Naive B cell (primary cell): ENCODE results near the gene METTL25. TPM values are rescaled to one million over a fixed set of nuclear protein-coding genes. Genes with fewer than 3 reads are reported as not detected.

ENCODE experiments used
- ATAC-seq, 2 donors: fragments of 150-1000 bp; cut with Tn5 transposase; 2 replicates each; pipeline ENCODE4 v1.10.0; 2021; ENCODE audit warnings: low read depth in 2 of 2, mild to moderate bottlenecking in 2 of 2, moderate library complexity in 2 of 2
- DNase-seq: peaks from one replicate; pipeline ENCODE4 v3.0.0; 2022
- H3K27ac Mint-ChIP-seq, 6 donors: one replicate each; pipeline ENCODE4 v1.8.0; 2020 to 2022; ENCODE audit warnings: mild to moderate bottlenecking in 6 of 6, mixed read lengths in 6 of 6, moderate library complexity in 5 of 6, inconsistent platforms in 2 of 6
- H3K27me3 Mint-ChIP-seq, 3 donors: one replicate each; pipeline ENCODE4 v1.8.0; 2021 to 2022; ENCODE audit warnings: mixed read lengths in 3 of 3, mild to moderate bottlenecking in 1 of 3
- H3K36me3 Mint-ChIP-seq, 2 donors: one replicate each; pipeline ENCODE4 v1.8.0; 2020 to 2022; ENCODE audit warnings: mixed read lengths in 2 of 2, inconsistent platforms in 1 of 2, mild to moderate bottlenecking in 1 of 2
- H3K4me1 Mint-ChIP-seq, 3 donors: one replicate each; pipeline ENCODE4 v1.8.0; 2020 to 2022; ENCODE audit warnings: mixed read lengths in 3 of 3, inconsistent platforms in 1 of 3, mild to moderate bottlenecking in 1 of 3, moderate library complexity in 1 of 3
- H3K4me3 Mint-ChIP-seq, 8 donors: one replicate each; pipeline ENCODE4 v1.8.0; 2020 to 2022; ENCODE audit warnings: mild to moderate bottlenecking in 8 of 8, mixed read lengths in 8 of 8, moderate library complexity in 8 of 8, inconsistent platforms in 2 of 8
- H3K9me3 Mint-ChIP-seq, 7 donors: one replicate each; pipeline ENCODE4 v1.8.0; 2020 to 2022; ENCODE audit warnings: mixed read lengths in 7 of 7, mild to moderate bottlenecking in 5 of 7, inconsistent platforms in 2 of 7, moderate library complexity in 1 of 7
- polyA plus RNA-seq, 6 donors: library from polyadenylated mRNA; unstranded; fragments of 300-500 nt; fragmentation: Illumina TruSeq; gene quantifications; one replicate each; pipeline ENCODE4 v1.2.3, GENCODE V29; 2021; ENCODE audit warnings: low read depth in 6 of 6

The METTL25 gene
- polyA plus RNA-seq, 6 donors from 2014 or later = 4.4 to 15.6 (median 14.5) TPM

GRCh38 chr12:82461393-82461792 is 103.1 kb downstream of the METTL25 start:
- Mint-ChIP-seq H3K9me3 (no peaks in the 10 kb centered on the region), H3K27me3 (no peaks in the 10 kb centered on the region), H3K4me3 (no peak overlapping the region), H3K27ac (no peak overlapping the region), H3K36me3 (peaks cover 22 to 25% of the 10 kb centered on the region in 2 donors), H3K4me1 (peaks cover 0 to 10% (median 0%) of the 10 kb centered on the region in 3 donors)
- DNase-seq = no peak
- ATAC-seq = no peak

GRCh38 chr12:82461836-82462235 is 103.5 kb downstream of the METTL25 start:
- DNase-seq (no peak), ATAC-seq (no peak)
- Mint-ChIP-seq H3K27me3 (no peaks in the 10 kb centered on the region), H3K9me3 (no peaks in the 10 kb centered on the region), H3K36me3 (peaks cover 26 to 27% of the 10 kb centered on the region in 2 donors), H3K27ac (no peak overlapping the region), H3K4me3 (no peak overlapping the region), H3K4me1 (peaks cover 0 to 10% (median 0%) of the 10 kb centered on the region in 3 donors)

- H3K27me3 Mint-ChIP-seq = no peaks in the 10 kb centered on the region
- H3K9me3 Mint-ChIP-seq = peaks cover 7 to 26% (median 16%) of the 10 kb centered on the region in 7 donors
- DNase-seq (no peak), ATAC-seq (no peak)
- H3K4me3 Mint-ChIP-seq = no peak overlapping the region
- H3K4me1 Mint-ChIP-seq = peaks cover 0 to 10% (median 0%) of the 10 kb centered on the region in 3 donors
- H3K36me3 Mint-ChIP-seq = peaks cover 56 to 63% of the 10 kb centered on the region in 2 donors
- no peak overlapping the region for H3K27ac Mint-ChIP-seq
Observed at GRCh38 chr12:82468563-82468962, 110.2 kb downstream of the METTL25 start.

- peaks cover 64 to 69% of the 10 kb centered on the region in 2 donors for H3K36me3 Mint-ChIP-seq
- ATAC-seq = no peak
- H3K4me3 Mint-ChIP-seq = no peak overlapping the region
- H3K9me3 Mint-ChIP-seq = peaks cover 7 to 26% (median 16%) of the 10 kb centered on the region in 7 donors
- H3K27ac Mint-ChIP-seq = no peak overlapping the region
- no peaks in the 10 kb centered on the region for H3K27me3 Mint-ChIP-seq
- peaks cover 0 to 3% (median 0%) of the 10 kb centered on the region in 3 donors for H3K4me1 Mint-ChIP-seq
- DNase-seq = no peak
Observed at GRCh38 chr12:82470906-82471512, 112.7 kb downstream of the METTL25 start.

GRCh38 chr12:82473111-82473754 is 114.9 kb downstream of the METTL25 start:
- no peak overlapping the region for H3K27ac Mint-ChIP-seq
- H3K9me3 Mint-ChIP-seq = peaks cover 7 to 26% (median 16%) of the 10 kb centered on the region in 7 donors
- H3K36me3 Mint-ChIP-seq = peaks cover 54 to 56% of the 10 kb centered on the region in 2 donors
- no peak for ATAC-seq
- H3K27me3 Mint-ChIP-seq = no peaks in the 10 kb centered on the region
- no peak for DNase-seq
- no peak overlapping the region for H3K4me3 Mint-ChIP-seq
- H3K4me1 Mint-ChIP-seq = no peaks in the 10 kb centered on the region

GRCh38 chr12:82474181-82474797 is 116.0 kb downstream of the METTL25 start:
- Mint-ChIP-seq H3K27me3 (no peaks in the 10 kb centered on the region), H3K9me3 (peaks cover 7 to 26% (median 12%) of the 10 kb centered on the region in 7 donors), H3K4me3 (no peak overlapping the region), H3K4me1 (no peaks in the 10 kb centered on the region), H3K27ac (no peak overlapping the region), H3K36me3 (peaks cover 43 to 51% of the 10 kb centered on the region in 2 donors)
- no peak for ATAC-seq
- DNase-seq = no peak

- no peaks in the 10 kb centered on the region for H3K4me1 Mint-ChIP-seq
- H3K27ac Mint-ChIP-seq = no peak overlapping the region
- no peaks in the 10 kb centered on the region for H3K27me3 Mint-ChIP-seq
- no peak for ATAC-seq
- peaks cover 40 to 53% of the 10 kb centered on the region in 2 donors for H3K36me3 Mint-ChIP-seq
- no peak for DNase-seq
- no peak overlapping the region for H3K4me3 Mint-ChIP-seq
- H3K9me3 Mint-ChIP-seq = peaks cover 7 to 26% (median 12%) of the 10 kb centered on the region in 7 donors
Observed at GRCh38 chr12:82474798-82475184, 116.5 kb downstream of the METTL25 start.

GRCh38 chr12:82475211-82475610 is 116.9 kb downstream of the METTL25 start:
- DNase-seq (no peak), ATAC-seq (no peak)
- Mint-ChIP-seq H3K27ac (no peak overlapping the region), H3K27me3 (no peaks in the 10 kb centered on the region), H3K36me3 (peaks cover 38 to 56% of the 10 kb centered on the region in 2 donors), H3K4me1 (no peaks in the 10 kb centered on the region), H3K4me3 (no peak overlapping the region), H3K9me3 (peaks cover 7 to 24% (median 12%) of the 10 kb centered on the region in 7 donors)

GRCh38 chr12:82476511-82476910 is 118.2 kb downstream of the METTL25 start:
- Mint-ChIP-seq H3K4me1 (no peaks in the 10 kb centered on the region), H3K36me3 (peaks cover 29 to 43% of the 10 kb centered on the region in 2 donors), H3K27me3 (no peaks in the 10 kb centered on the region), H3K27ac (no peak overlapping the region), H3K4me3 (no peak overlapping the region), H3K9me3 (peaks cover 6 to 20% (median 8%) of the 10 kb centered on the region in 7 donors)
- DNase-seq = no peak
- ATAC-seq = no peak

- Mint-ChIP-seq H3K27ac (no peak overlapping the region), H3K36me3 (peaks cover 17 to 29% of the 10 kb centered on the region in 2 donors), H3K4me3 (no peak overlapping the region), H3K27me3 (no peaks in the 10 kb centered on the region), H3K4me1 (no peaks in the 10 kb centered on the region), H3K9me3 (peaks cover 8 to 30% (median 10%) of the 10 kb centered on the region in 7 donors)
- ATAC-seq (no peak), DNase-seq (no peak)
Observed at GRCh38 chr12:82479511-82479910, 121.2 kb downstream of the METTL25 start.

- no peaks in the 10 kb centered on the region for H3K4me1 Mint-ChIP-seq
- H3K27me3 Mint-ChIP-seq = no peaks in the 10 kb centered on the region
- no peak overlapping the region for H3K27ac Mint-ChIP-seq
- ATAC-seq = no peak
- no peak for DNase-seq
- no peak overlapping the region for H3K4me3 Mint-ChIP-seq
- peaks cover 9 to 39% (median 17%) of the 10 kb centered on the region in 7 donors for H3K9me3 Mint-ChIP-seq
- H3K36me3 Mint-ChIP-seq = peaks cover 8 to 20% of the 10 kb centered on the region in 2 donors
Observed at GRCh38 chr12:82480606-82481005, 122.3 kb downstream of the METTL25 start.

- Mint-ChIP-seq H3K27me3 (no peaks in the 10 kb centered on the region), H3K4me3 (peak overlapping the region in 1 of 8 donors; percentile 15), H3K36me3 (peaks cover 8 to 20% of the 10 kb centered on the region in 2 donors), H3K27ac (no peak overlapping the region), H3K4me1 (no peaks in the 10 kb centered on the region), H3K9me3 (peaks cover 9 to 52% (median 21%) of the 10 kb centered on the region in 7 donors)
- no peak for ATAC-seq
- DNase-seq = no peak
Observed at GRCh38 chr12:82481954-82482353, 123.6 kb downstream of the METTL25 start.

GRCh38 chr12:82486524-82487235 is 128.4 kb downstream of the METTL25 start:
- H3K36me3 Mint-ChIP-seq = peaks cover 6 to 18% of the 10 kb centered on the region in 2 donors
- DNase-seq (no peak), ATAC-seq (no peak)

More at GRCh38 chr12:82486524-82487235, 128.4 kb downstream of the METTL25 start:
- Mint-ChIP-seq H3K4me1 (no peaks in the 10 kb centered on the region), H3K9me3 (peaks cover 9 to 66% (median 31%) of the 10 kb centered on the region in 7 donors), H3K4me3 (no peak overlapping the region), H3K27me3 (no peaks in the 10 kb centered on the region), H3K27ac (no peak overlapping the region)
